HL-60 (cell line): ENCODE measurements around the gene KIF14.

Experiments
- DNase-seq, 2 experiments: peaks; one replicate each; pipeline ENCODE4 v3.0.0-alpha.2; 2010 to 2020; ENCODE audit warnings: low read depth in 1 of 2, low spot score in 1 of 2
- H3K27ac ChIP-seq: fragments of 250-450 bp; sonication (Bioruptor Pico); replicated peaks from 2 replicates; pipeline ENCODE4 v1.5.1; 2020; ENCODE audit warnings: mild to moderate bottlenecking, moderate library complexity
- H3K27me3 ChIP-seq: fragments of 250-450 bp; sonication (Bioruptor Pico); 2 replicates; pipeline ENCODE4 v1.5.1; 2021; ENCODE audit warnings: mild to moderate bottlenecking, moderate library complexity; ENCODE audit not compliant: insufficient read depth, poor library complexity, severe bottlenecking
- H3K4me3 ChIP-seq: replicated peaks from 2 replicates; pipeline ENCODE4 v1.5.1; 2011; ENCODE audit warnings: mild to moderate bottlenecking, control low read depth, low read length; ENCODE audit not compliant: insufficient read depth
- CTCF ChIP-seq: IDR thresholded peaks from one replicate; pipeline ENCODE4 v1.5.1; 2011; ENCODE audit warnings: low read length, control low read depth, inconsistent platforms; ENCODE audit not compliant: insufficient read depth
- GABPA ChIP-seq: IDR thresholded peaks from 2 replicates; pipeline ENCODE4 v1.6.1; 2012; ENCODE audit warnings: low read depth
- POLR2AphosphoS5 ChIP-seq: IDR thresholded peaks from 2 replicates; pipeline ENCODE4 v1.6.1; 2012; ENCODE audit warnings: low read depth
- REST ChIP-seq: IDR thresholded peaks from 2 replicates; pipeline ENCODE4 v1.6.1; 2012; ENCODE audit warnings: low read depth; ENCODE audit not compliant: insufficient replicate concordance
- SPI1 ChIP-seq: IDR thresholded peaks from 2 replicates; pipeline ENCODE4 v1.6.1; 2012; ENCODE audit warnings: low read depth, mild to moderate bottlenecking, borderline replicate concordance

KIF14 gene

GRCh38 chr1:200530623-200531261 is 89.8 kb downstream of the KIF14 start:
- no peak overlapping the region for H3K4me3 ChIP-seq
- peak in 1 of 2 experiments; percentile 15 for DNase-seq
- TF ChIP-seq REST = no peak
- peak; percentile 33; the same call in 1 of the 2 replicates for TF ChIP-seq SPI1
- TF ChIP-seq GABPA = no peak
- TF ChIP-seq POLR2AphosphoS5 = no peak
- no peak for TF ChIP-seq CTCF

GRCh38 chr1:200528858-200529606 is 91.5 kb downstream of the KIF14 start:
- DNase-seq = no peak
- H3K27ac ChIP-seq = no peak overlapping the region
- TF ChIP-seq POLR2AphosphoS5 (no peak), SPI1 (no peak), REST (no peak), GABPA (no peak), CTCF (no peak)
- H3K4me3 ChIP-seq = no peak overlapping the region
- H3K27me3 ChIP-seq = no peaks in the 10 kb centered on the region

More at GRCh38 chr1:200530623-200531261, 89.8 kb downstream of the KIF14 start:
- no peaks in the 10 kb centered on the region for H3K27me3 ChIP-seq
- no peak overlapping the region for H3K27ac ChIP-seq

- no peak overlapping the region for H3K27ac ChIP-seq
- no peaks in the 10 kb centered on the region for H3K27me3 ChIP-seq
- H3K4me3 ChIP-seq = no peak overlapping the region
- no peak for DNase-seq
- TF ChIP-seq POLR2AphosphoS5 (no peak), SPI1 (no peak), GABPA (no peak), CTCF (no peak), REST (no peak)
These were observed 92.9 kb downstream of the KIF14 start for GRCh38 chr1:200527670-200528069.
